GM19397 (cell line): ENCODE measurements around the gene POU3F4.

Source experiments
- ATAC-seq: cut with Tn5 transposase; IDR thresholded peaks from one replicate; pipeline ENCODE4 v1.9.1; 2021; ENCODE audit warnings: mild to moderate bottlenecking, moderate library complexity; ENCODE audit not compliant: unreplicated experiment

Gene POU3F4

GRCh38 chrX:83508006-83508405, at the start of gene POU3F4:
Gene POU3F4, plus strand, starts transcription at chrX:83508290. Its CDS starts 35 bp downstream, at chrX:83508325.
- ATAC-seq: peak; percentile 87

- ATAC-seq: peak; percentile 75
Measured at GRCh38 chrX:83469551-83469950, 38.5 kb upstream of the POU3F4 start.

- no peak for ATAC-seq
Measured at GRCh38 chrX:83495898-83496297, 12.2 kb upstream of the POU3F4 start.

GRCh38 chrX:83501003-83501402, 7.1 kb upstream of the POU3F4 start:
- no peak for ATAC-seq

GRCh38 chrX:83501530-83501929, 6.6 kb upstream of the POU3F4 start:
- no peak for ATAC-seq

- no peak for ATAC-seq
Measured at GRCh38 chrX:83504721-83505479, 3.2 kb upstream of the POU3F4 start.

GRCh38 chrX:83508526-83509253, 600 bp downstream of the POU3F4 start:
- ATAC-seq: no peak

- no peak for ATAC-seq
Measured at GRCh38 chrX:83509254-83509801, 1.2 kb downstream of the POU3F4 start.

- no peak for ATAC-seq
Measured at GRCh38 chrX:83510510-83511062, 2.5 kb downstream of the POU3F4 start.

GRCh38 chrX:83511208-83511607, 3.1 kb downstream of the POU3F4 start:
- ATAC-seq: no peak

GRCh38 chrX:83512111-83512510, 4.0 kb downstream of the POU3F4 start:
- no peak for ATAC-seq

GRCh38 chrX:83516597-83516996, 8.5 kb downstream of the POU3F4 start:
- ATAC-seq: no peak

- ATAC-seq: no peak
Measured at GRCh38 chrX:83521905-83522304, 13.8 kb downstream of the POU3F4 start.

GRCh38 chrX:83529950-83530349, 21.9 kb downstream of the POU3F4 start:
- ATAC-seq: no peak

GRCh38 chrX:83535417-83536196, 27.5 kb downstream of the POU3F4 start:
- ATAC-seq: peak; percentile 87
